GM21717 (cell line): ENCODE data around the gene LAMTOR5.

ENCODE experiments used
- ATAC-seq: cut with Tn5 transposase; IDR thresholded peaks from one replicate; pipeline ENCODE4 v1.9.1; 2021; ENCODE audit warnings: mild to moderate bottlenecking, moderate library complexity; ENCODE audit not compliant: unreplicated experiment

Gene LAMTOR5

DNA sequence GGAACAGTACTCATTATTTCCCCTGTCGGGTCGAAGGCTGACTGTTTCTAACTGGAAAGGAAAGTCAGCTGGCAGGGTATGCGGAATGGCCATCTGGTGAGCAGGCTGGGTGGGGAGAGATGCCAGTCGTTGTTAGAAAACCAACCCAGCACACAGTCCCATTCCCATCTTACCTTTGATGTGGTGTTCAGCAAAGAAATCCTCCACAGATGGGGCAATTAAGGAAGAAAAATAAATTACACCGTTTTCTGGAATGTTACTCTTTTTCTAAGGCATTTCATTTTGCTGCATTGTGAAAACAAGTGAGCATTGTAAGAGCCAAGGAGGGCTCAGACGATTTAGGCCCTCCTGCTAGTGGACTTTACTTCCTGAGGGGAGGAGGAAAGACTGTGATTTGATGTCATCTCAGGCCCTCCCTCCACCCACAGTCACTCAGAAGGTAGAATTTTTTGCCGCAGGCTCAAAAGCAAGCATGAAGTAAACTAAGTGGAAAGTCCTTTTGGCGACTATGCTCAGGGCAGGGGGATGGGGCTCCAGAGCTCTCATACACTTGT lies 16.7 kb downstream of the LAMTOR5 start, which contains the start of gene SLC16A4:
Gene SLC16A4, minus strand, starts transcription at position 335 of the 554 bp plus-strand sequence. CDS start 1,703 bp downstream, outside the sequence.
- ATAC-seq, result no peak

DNA sequence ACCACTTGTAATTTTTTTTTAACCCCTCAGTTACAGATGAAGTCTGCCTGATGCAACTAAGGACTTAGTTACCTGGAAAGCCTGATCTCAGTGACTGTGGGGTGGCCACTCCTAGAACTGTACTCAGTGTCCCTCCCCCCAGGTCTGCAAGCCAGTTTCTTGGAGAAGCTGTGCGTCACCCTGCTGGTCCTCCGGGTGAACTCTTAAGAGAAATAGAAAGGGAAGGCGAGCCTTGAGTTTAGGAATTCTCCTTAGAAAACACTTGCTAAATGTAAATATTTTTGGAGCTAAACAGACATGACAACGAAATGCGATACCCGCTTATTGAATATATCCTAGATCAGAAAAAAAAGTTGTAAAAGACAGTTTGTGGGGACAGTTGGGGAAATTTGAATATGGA lies 17.4 kb downstream of the LAMTOR5 start:
- ATAC-seq, result no peak

DNA sequence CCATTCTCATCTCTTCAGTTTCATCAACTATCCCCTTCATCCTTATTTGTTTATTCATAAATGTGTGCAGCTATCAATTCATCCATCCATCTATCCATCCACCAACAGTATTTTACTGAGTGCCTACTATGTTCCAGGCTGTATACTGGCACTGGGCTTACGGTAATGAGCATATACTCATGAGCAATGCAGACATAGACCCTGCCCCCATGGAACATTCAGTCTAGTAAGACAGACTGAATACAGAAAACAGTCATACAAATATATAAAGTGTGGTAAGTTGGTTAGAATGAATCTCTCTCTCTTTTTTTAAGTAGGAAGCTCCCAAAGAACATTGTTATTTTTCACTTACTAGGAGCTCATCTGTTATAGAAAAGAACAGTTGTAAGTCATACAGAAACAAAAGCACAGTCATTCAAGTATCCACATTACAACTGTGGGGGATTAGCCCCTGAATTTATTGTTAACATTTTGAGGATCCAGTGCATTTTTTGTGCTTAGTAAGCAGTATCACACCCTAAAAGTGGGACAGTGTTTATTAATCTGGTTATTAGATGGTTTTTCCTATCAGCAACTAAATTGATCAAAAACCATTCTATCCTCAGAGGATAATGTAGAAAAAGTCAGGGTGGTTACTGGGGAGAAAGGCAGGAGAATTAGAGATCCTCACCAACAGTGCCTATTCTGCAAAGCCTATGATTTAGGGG lies 20.3 kb downstream of the LAMTOR5 start:
- no peak for ATAC-seq

DNA sequence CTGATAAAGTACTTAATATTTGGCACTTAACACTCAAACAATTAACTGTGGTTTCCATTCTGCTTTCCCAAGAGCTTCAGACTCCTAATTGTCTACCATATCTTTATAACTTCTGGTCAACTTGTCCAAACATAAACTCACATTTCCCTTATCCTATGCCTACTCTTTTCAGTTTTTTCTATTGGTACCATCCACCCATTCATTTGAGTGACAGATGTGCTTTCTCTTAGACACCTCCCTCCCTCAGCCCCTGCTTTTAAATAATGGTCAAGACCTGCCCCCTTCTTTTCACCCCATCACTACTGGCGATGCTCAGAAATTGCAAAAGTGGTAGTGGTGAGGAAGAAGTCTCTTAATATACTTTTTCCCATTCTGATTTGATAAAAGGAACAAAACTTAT lies 22.1 kb downstream of the LAMTOR5 start:
- ATAC-seq, result no peak

DNA sequence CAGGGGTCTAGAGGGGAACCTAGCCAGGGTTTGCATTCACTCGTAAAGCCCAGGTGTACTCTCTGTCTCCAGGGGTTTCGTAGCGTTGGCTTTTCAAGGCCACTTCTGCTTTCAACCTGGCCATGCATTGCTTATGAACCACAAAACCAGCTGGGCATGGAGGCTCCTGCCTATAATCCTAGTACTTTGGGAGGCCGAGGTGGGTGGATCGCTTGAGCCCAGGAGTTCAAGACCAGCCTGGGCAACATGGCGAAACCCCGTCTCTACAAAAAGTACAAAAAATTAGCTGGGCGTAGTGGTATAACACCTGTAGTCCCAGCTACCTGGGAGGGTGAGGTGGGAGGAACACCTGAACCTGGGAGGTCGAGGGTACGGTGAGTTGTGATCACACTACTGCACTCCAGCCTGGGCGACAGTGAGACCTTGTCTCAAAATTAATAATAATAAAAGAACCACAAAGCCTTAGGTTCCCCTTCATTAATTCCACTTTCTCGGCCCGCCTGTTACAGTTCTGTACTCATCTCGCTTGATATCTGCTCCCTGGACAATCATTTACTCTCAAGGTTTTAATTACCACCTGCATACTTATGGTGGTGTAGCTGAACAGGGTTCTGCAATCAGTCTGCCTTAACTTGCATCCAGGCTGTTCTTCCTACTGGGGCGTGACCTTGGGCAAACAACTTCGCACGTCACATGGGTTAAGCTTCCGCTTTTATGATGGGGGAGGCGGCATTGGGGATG lies 22.7 kb downstream of the LAMTOR5 start:
- peak; percentile 64 for ATAC-seq

DNA sequence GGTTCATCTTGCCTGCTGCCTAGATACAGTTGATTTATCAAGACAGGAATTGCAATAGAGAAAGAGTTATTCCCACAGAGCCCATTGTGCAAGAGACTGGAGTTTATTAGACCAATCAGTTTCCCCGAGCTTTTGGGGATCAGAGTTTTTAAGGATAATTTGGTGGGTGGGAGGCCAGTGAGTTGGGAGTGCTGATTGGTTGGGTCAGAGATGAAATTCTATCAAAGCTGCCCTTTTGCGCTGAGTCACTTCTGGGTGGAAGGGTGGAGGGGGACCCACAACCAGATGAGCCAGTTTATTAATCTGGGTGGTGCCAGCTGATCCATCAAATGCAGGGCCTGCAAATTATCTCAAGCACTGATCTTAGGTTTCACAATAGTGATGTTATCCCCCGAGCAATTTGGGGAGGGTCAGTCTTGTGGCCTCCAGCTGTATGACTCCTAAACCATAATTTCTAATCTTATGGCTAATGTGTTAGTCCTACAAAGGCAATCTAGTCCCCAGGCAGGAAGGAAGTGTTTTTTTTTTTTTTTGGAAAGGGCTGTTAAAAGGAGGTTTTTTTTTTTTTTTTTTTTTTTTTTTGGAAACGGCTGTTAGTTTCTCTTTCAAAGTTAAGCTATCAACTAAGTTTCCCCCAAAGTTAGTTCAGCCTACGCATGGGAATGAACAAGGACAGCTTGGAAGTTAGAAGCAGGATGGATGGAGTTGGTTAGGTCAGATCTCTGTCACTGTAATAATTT lies 24.1 kb downstream of the LAMTOR5 start:
- no peak for ATAC-seq

DNA sequence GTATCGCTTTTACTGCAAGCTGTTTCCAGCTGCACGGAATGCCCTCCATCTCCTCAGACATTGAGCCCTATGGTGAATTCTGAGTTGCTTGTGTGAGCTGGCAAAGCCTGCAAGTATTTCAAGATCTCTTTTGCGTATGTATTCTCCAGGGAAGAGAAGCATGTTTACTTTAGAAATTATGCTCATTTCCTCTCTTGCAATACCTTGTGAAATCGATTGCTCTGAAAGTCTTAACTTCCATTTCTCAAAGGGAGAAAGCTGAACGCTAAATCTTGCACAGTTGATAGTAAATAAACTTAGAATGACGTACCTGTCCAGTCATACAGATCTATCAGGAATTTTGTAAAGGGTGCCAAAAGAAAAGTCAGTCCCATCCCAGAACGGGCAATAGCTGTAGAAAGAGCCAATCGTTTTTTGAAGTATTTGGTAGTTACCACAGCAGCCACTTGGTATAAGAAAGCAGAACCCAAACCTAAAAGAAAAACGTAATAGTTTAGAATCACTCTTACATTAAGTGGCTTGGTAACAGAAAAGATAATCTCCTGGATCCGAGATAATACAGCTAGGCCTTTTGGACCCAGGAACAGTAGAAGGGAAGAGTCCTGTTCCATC lies 26.7 kb downstream of the LAMTOR5 start:
- ATAC-seq, result no peak

DNA sequence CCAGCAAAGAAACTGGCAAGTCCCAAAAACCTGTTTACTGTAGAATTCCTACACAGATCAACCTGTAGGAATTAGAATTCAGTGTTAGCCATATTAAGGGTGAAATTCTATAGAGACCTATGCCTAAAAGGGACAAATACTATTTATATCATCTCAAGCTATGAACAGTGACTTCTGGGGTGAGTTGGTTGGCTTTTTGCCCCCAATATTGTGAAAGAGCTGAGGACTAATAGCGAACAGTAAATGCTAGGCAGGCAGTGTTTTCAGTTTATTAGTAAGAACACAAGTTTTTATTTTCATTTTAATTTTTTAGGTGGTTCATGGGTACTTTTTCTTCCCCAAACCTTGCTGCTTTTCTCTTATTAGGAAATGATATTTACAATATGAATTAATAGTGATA lies 32.0 kb downstream of the LAMTOR5 start:
- no peak for ATAC-seq

DNA sequence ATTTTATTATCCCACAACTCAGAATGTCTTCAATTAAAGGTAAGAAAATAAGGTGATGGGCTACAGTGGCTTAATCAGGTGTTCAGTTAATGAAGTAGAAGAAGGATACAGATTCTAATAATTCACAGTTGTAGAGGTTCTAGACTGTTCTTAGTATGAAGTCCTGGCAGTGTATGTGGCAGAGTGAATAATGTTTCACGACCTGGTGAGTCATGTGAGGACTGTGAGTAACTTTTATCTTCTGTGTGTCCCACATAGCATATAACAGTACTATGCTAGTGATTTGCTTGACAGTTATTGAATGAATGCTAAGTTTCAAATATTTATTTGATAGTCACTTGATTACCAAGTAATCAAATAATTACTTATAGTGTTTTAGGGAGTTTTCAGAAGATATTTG lies 36.7 kb downstream of the LAMTOR5 start:
- no peak for ATAC-seq

DNA sequence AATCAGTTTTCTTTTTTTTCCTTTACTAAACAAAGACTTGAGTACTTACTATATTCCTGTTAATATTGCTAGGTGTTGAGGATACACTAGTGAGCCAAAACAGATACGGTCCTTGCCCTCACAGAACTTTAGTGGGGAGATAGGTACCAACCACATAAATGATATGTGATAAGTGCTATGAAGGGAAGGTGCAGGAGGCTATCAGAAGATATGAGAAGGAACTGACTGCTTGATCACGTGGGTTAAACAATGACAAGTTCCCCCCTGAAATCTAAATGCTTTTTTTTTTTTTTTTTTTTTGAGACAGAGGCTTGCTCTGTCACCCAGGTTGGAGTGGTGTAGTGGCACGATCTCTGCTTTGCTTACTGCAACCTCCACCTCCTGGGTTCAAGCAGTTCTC lies 43.3 kb downstream of the LAMTOR5 start:
- no peak for ATAC-seq

DNA sequence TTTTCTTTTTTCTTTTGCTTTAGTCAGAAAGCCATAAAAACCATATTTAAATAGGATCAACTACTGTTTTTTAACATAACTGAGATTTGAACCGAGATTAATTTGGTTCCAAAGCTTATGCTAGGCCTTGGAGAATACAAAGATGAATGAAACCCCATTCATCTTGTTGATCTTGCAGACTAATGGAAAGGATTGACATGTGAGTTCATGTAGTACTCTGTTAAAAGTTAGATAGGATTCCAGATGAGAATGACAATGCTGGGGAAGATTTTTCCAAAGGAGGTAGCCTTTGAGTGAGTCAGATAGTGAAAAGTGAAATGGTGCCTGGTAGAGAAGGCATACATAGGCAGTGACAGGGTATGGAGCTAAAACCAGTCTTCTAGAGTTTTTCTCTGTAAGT lies 45.6 kb downstream of the LAMTOR5 start:
- no peak for ATAC-seq

DNA sequence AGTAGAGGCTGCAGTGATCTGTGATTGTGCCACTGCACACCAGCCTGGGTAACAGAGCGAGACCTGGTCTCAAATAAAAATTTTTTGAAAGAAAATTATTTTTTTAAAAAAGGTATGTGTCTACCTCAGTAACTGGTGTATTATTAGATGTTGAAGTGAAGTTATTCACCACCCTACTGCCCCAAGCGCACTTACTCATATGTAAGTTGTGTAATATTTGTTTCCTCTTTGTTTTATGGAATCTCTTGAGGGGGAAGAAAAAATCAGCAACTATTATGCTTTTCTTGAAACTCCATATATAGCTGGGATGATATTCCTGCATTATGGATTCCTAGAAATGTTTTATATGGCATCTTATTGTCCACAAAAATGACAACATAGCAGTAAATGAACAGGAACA lies 47.1 kb downstream of the LAMTOR5 start:
- ATAC-seq, result no peak

DNA sequence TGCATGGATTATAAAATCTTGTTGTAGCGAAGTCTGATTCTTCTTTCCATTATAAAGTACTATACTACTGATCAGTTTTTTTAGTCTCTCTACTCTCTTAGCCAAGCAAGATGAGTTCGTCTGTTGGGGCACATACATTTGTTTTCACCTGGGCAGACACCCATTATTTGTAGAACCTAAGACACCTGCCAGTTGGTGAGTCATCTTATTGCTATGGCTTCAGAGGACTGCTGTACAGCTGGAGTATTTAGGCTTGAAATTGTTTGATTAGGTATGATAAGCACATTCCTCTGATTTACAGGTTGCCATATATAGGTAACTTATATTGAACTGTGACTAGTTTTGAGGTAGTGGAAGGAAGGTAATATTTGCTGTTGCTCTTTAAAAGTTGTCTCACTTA lies 51.1 kb downstream of the LAMTOR5 start:
- no peak for ATAC-seq

DNA sequence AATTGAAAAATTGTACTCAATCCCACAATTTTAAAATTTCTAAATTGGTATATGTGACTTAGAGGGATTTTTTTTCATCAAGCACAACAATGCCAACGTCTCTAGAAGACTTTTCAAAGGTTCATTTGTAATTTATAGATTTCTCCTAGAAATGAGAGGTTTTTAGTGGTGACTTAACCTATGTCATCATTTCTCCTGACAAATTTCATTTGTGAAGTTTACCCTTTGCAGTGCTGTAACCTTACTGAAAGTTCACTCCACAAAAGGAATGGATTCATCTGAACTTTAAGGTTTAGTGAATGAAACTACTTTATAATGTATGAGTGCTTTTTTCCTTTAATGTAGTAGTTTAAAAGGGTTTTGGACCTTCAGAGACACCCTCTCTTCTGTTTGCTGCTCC lies 52.2 kb downstream of the LAMTOR5 start:
- ATAC-seq, result no peak
